ENCODE results near the gene MIA. TPM values are rescaled to one million over a fixed set of nuclear protein-coding genes. Genes with fewer than 3 reads are reported as not detected.
"Not testable (repeated sequence)": the region's sequence is repeated elsewhere in the genome, so short reads cannot be mapped to it uniquely, and the experiment has no call there.

MIA gene
- 1 to 10 TPM in 1 of 2 donors, not detected in 1; 3.5 TPM for total RNA-seq

- Histone ChIP-seq H3K4me3 (no peak within 1 kb of the TSS), H3K27me3 (no peaks in the 10 kb centered on the region), H3K27ac (no peak within 1 kb of the TSS), H3K36me3 (no peaks in the 10 kb centered on the region), H3K9me3 (no peaks in the 10 kb centered on the region), H3K4me1 (peaks cover 0 to 15% of the 10 kb centered on the region in 2 donors)
- TF ChIP-seq, protein P1, sequence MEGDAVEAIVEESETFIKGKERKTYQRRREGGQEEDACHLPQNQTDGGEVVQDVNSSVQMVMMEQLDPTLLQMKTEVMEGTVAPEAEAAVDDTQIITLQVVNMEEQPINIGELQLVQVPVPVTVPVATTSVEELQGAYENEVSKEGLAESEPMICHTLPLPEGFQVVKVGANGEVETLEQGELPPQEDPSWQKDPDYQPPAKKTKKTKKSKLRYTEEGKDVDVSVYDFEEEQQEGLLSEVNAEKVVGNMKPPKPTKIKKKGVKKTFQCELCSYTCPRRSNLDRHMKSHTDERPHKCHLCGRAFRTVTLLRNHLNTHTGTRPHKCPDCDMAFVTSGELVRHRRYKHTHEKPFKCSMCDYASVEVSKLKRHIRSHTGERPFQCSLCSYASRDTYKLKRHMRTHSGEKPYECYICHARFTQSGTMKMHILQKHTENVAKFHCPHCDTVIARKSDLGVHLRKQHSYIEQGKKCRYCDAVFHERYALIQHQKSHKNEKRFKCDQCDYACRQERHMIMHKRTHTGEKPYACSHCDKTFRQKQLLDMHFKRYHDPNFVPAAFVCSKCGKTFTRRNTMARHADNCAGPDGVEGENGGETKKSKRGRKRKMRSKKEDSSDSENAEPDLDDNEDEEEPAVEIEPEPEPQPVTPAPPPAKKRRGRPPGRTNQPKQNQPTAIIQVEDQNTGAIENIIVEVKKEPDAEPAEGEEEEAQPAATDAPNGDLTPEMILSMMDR (IDR thresholded peaks at IDR 0.05) = no peak
- DNase-seq (ENCODE audit: low spot score) = no peak
These were observed at the start of gene MIA for GRCh38 chr19:40774916-40775631. Gene MIA (plus strand): TSS chr19:40775521. CDS start chr19:40775543, 22 bp downstream.

DNA sequence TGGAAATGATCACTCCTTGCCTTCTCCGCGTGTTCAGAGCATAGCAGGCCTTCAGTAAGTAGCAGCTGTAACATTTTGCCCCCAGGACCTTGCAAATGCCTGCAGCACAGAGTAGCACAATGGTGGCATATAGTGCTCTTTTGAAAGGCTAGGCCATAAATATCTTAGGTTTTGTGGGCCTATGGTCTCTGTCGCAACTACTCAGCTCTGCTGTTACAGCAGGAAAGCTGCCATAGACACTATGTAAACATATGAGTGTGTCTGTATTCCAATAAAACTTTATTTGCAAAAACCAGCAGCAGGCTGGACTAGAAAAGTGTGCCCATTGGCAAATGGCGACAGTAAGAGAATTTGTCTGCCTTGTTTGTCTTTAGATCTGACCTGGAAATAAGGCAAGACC, 49.0 kb upstream of the MIA start:
- Histone ChIP-seq H3K27ac (no peak overlapping the region), H3K4me1 (peaks cover 0 to 11% of the 10 kb centered on the region in 2 donors), H3K36me3 (peaks cover 79% of the 10 kb centered on the region), H3K27me3 (no peaks in the 10 kb centered on the region), H3K4me3 (no peak overlapping the region), H3K9me3 (no peaks in the 10 kb centered on the region)
- TF ChIP-seq, protein P1 (IDR thresholded peaks at IDR 0.05) = no peak
- DNase-seq (ENCODE audit: low spot score) = no peak

- not testable (repeated sequence) for H3K4me3 ChIP-seq; DNase-seq (ENCODE audit: low spot score); H3K4me1 ChIP-seq; H3K27ac ChIP-seq; H3K9me3 ChIP-seq; H3K27me3 ChIP-seq
- peaks cover 99% of the 10 kb centered on the region for H3K36me3 ChIP-seq
These were observed 45.3 kb upstream of the MIA start for GRCh38 chr19:40730065-40730464.

GRCh38 chr19:40732304-40732703, 43.0 kb upstream of the MIA start:
- H3K27ac ChIP-seq; H3K27me3 ChIP-seq; H3K9me3 ChIP-seq; H3K4me1 ChIP-seq; H3K4me3 ChIP-seq; DNase-seq (ENCODE audit: low spot score): not testable (repeated sequence)
- peaks cover 99% of the 10 kb centered on the region for H3K36me3 ChIP-seq

DNA sequence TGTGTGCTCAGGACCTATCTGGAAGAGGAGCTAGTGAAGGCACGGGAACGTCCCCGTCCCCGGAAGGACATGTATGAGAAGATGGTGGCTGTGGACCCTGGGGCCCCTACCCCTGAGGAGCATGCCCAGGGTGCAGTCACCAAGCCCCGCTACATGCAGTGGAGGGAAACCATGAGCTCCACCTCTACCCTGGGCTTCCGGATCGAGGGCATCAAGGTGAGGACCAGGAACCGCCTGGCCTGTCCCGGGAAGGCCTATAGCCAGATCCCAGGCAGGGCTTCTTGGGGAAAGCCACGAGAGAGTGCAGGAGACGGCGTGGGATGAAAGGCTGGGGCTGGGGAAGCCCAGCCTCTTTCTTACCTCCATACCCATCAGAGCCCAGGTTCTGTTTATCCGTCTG, 42.2 kb upstream of the MIA start:
- H3K4me1 ChIP-seq = no peaks in the 10 kb centered on the region
- DNase-seq (ENCODE audit: low spot score) = no peak
- H3K36me3 ChIP-seq = peaks cover 97% of the 10 kb centered on the region
- H3K9me3 ChIP-seq = no peaks in the 10 kb centered on the region
- no peak overlapping the region for H3K4me3 ChIP-seq
- TF ChIP-seq, protein P1 (IDR thresholded peaks at IDR 0.05) = no peak
- no peaks in the 10 kb centered on the region for H3K27me3 ChIP-seq
- no peak overlapping the region for H3K27ac ChIP-seq

- Histone ChIP-seq H3K36me3 (peaks cover 97% of the 10 kb centered on the region), H3K27ac (no peak overlapping the region), H3K27me3 (no peaks in the 10 kb centered on the region), H3K4me3 (no peak overlapping the region), H3K9me3 (no peaks in the 10 kb centered on the region), H3K4me1 (peaks cover 0 to 9% of the 10 kb centered on the region in 2 donors)
- TF ChIP-seq, protein P1 (IDR thresholded peaks at IDR 0.05) = no peak
- no peak for DNase-seq (ENCODE audit: low spot score)
These were observed 40.1 kb upstream of the MIA start for GRCh38 chr19:40735013-40735771.
